H1 (cell line): ENCODE data around the gene CDKN2AIP. TPM values are rescaled to one million over a fixed set of nuclear protein-coding genes. Genes with fewer than 3 reads are reported as not detected.

Source experiments
- CTCF ChIA-PET: fragments of 300-600 bp; sonication (Branson Sonifier 250); formaldehyde crosslinking; loops from one replicate; lab custom pipeline; 2021; ENCODE audit not compliant: partially characterized antibody; lab: Charles Lee
- POLR2A ChIA-PET: fragments of 300-600 bp; sonication (Branson Sonifier 250); formaldehyde crosslinking; loops from one replicate; lab custom pipeline; 2021; ENCODE audit warnings: inconsistent platforms; ENCODE audit not compliant: partially characterized antibody; lab: Charles Lee
- DNase-seq, 2 experiments: peaks; one replicate each; pipeline versions ENCODE4 v3.0.0 to v3.0.0-alpha.2; 2010 to 2022; ENCODE audit warnings: low spot score in 2 of 2, low read depth in 1 of 2, mixed read lengths in 1 of 2
- FAIRE-seq: peaks from 2 replicates; lab custom pipeline; 2011; peaks lifted over from hg19 to GRCh38; lab: Jason Lieb, UNC
- H2AFZ ChIP-seq: 2 replicates; pipeline ENCODE4 v1.8.1; 2012; ENCODE audit warnings: low read length, inconsistent platforms
- H2AK5ac ChIP-seq: 2 replicates; pipeline ENCODE4 v1.6.1; 2013; ENCODE audit warnings: low read depth, low read length
- H2BK120ac ChIP-seq: replicated peaks from 2 replicates; pipeline ENCODE3; 2013; ENCODE audit warnings: low read depth, low read length, inconsistent platforms
- H2BK12ac ChIP-seq: 2 replicates; pipeline ENCODE4 v1.6.1; 2013; ENCODE audit warnings: low read depth, low read length
- H2BK15ac ChIP-seq: 2 replicates; pipeline ENCODE4 v1.6.1; 2013; ENCODE audit warnings: low read length
- H2BK20ac ChIP-seq: 2 replicates; pipeline ENCODE4 v1.6.1; 2013; ENCODE audit warnings: low read length
- H2BK5ac ChIP-seq: 2 replicates; pipeline ENCODE4 v1.6.1; 2013; ENCODE audit warnings: low read depth, low read length
- H3K14ac ChIP-seq: 2 replicates; pipeline ENCODE4 v1.6.1; 2013; ENCODE audit warnings: inconsistent platforms; ENCODE audit not compliant: insufficient read length
- H3K18ac ChIP-seq: 2 replicates; pipeline ENCODE4 v1.6.1; 2013; ENCODE audit warnings: low read length; ENCODE audit errors: extremely low read depth
- H3K23ac ChIP-seq: 2 replicates; pipeline ENCODE4 v1.6.1; 2013; ENCODE audit warnings: inconsistent platforms; ENCODE audit not compliant: insufficient read length
- H3K23me2 ChIP-seq: 2 replicates; pipeline ENCODE4 v1.6.1; 2013; ENCODE audit warnings: low read depth, low read length
- H3K27ac ChIP-seq: 2 replicates; pipeline ENCODE4 v1.6.1; 2011; ENCODE audit warnings: low read depth, low read length, inconsistent platforms
- H3K27me3 ChIP-seq, 4 experiments: replicated peaks in 1 of 4; 1 replicate in 1 of 4; 2 replicates in 3 of 4; pipeline versions ENCODE4 v1.6.1 to v1.8.1; 2011 to 2013; ENCODE audit warnings: low read length in 3 of 4, mild to moderate bottlenecking in 3 of 4, inconsistent platforms in 2 of 4, mixed read lengths in 2 of 4, moderate library complexity in 1 of 4; ENCODE audit not compliant: control insufficient read depth in 3 of 4, insufficient read depth in 3 of 4; ENCODE audit errors: extremely low read depth in 1 of 4
- H3K36me3 ChIP-seq, 4 experiments: 2 replicates each; pipeline versions ENCODE4 v1.6.1 to v1.8.1; 2011 to 2013; ENCODE audit warnings: mild to moderate bottlenecking in 4 of 4, low read length in 3 of 4, moderate library complexity in 2 of 4, control low read depth in 1 of 4, inconsistent platforms in 1 of 4; ENCODE audit not compliant: insufficient read depth in 4 of 4, control insufficient read depth in 2 of 4
- H3K4ac ChIP-seq: replicated peaks from 2 replicates; pipeline ENCODE3; 2013; ENCODE audit warnings: low read length, low read depth, mixed read lengths, inconsistent platforms; ENCODE audit not compliant: insufficient read length
- H3K4me1 ChIP-seq, 4 experiments: replicated peaks in 1 of 4; 1 replicate in 1 of 4; 2 replicates in 3 of 4; pipeline versions ENCODE4 v1.6.1 to v1.8.1; 2011 to 2013; ENCODE audit warnings: low read length in 3 of 4, inconsistent platforms in 2 of 4, mixed read lengths in 1 of 4; ENCODE audit not compliant: insufficient read depth in 4 of 4, control insufficient read depth in 3 of 4
- H3K4me2 ChIP-seq, 2 experiments: 2 replicates each; pipeline versions ENCODE4 v1.6.1 to v1.8.1; 2011 to 2013; ENCODE audit warnings: low read depth in 2 of 2, low read length in 2 of 2, control low read depth in 1 of 2, inconsistent platforms in 1 of 2, mild to moderate bottlenecking in 1 of 2; ENCODE audit not compliant: insufficient read depth in 1 of 2
- H3K4me3 ChIP-seq, 4 experiments: fragments of 200-600, 300-600 bp in 1 of 4; sonication (generic), shearing (Covaris generic), sonication (Bioruptor Twin) in 1 of 4; 2 replicates each; pipeline versions ENCODE4 v1.5.1 to v1.8.1; 2011 to 2016; ENCODE audit warnings: low read length in 4 of 4, low read depth in 3 of 4, control low read depth in 2 of 4, inconsistent platforms in 2 of 4, mild to moderate bottlenecking in 2 of 4, mixed read lengths in 1 of 4, moderate library complexity in 1 of 4; ENCODE audit not compliant: insufficient read depth in 2 of 4; ENCODE audit errors: extremely low read depth in 1 of 4
- H3K56ac ChIP-seq: replicated peaks from 2 replicates; pipeline ENCODE3; 2013; ENCODE audit warnings: low read depth, mild to moderate bottlenecking, mixed read lengths, low read length, inconsistent platforms; ENCODE audit not compliant: insufficient read length
- H3K79me1 ChIP-seq: 2 replicates; pipeline ENCODE4 v1.6.1; 2013; ENCODE audit warnings: low read depth, low read length, control low read depth
- H3K79me2 ChIP-seq, 2 experiments: 2 replicates each; pipeline versions ENCODE4 v1.6.1 to v1.8.1; 2012 to 2013; ENCODE audit warnings: low read length in 2 of 2, mild to moderate bottlenecking in 2 of 2, inconsistent platforms in 1 of 2; ENCODE audit not compliant: insufficient read depth in 2 of 2, control insufficient read depth in 1 of 2
- H3K9ac ChIP-seq, 4 experiments: replicated peaks in 1 of 4; 1 replicate in 1 of 4; 2 replicates in 3 of 4; pipeline versions ENCODE4 v1.6.1 to v1.8.1; 2011 to 2013; ENCODE audit warnings: low read depth in 3 of 4, low read length in 3 of 4, control low read depth in 2 of 4, mild to moderate bottlenecking in 2 of 4, moderate library complexity in 2 of 4, inconsistent platforms in 1 of 4; ENCODE audit errors: extremely low read depth in 1 of 4
- H3K9me3 ChIP-seq, 2 experiments: 2 replicates each; pipeline versions ENCODE4 v1.6.1 to v1.8.1; 2012 to 2013; ENCODE audit warnings: mild to moderate bottlenecking in 2 of 2, moderate library complexity in 2 of 2, control low read depth in 1 of 2, inconsistent platforms in 1 of 2, low read depth in 1 of 2, low read length in 1 of 2, mixed read lengths in 1 of 2; ENCODE audit not compliant: insufficient read depth in 2 of 2
- H4K20me1 ChIP-seq, 2 experiments: replicated peaks in 1 of 2; 2 replicates each; pipeline versions ENCODE3 to v1.8.1; 2011 to 2013; ENCODE audit warnings: inconsistent platforms in 2 of 2, low read length in 2 of 2, mild to moderate bottlenecking in 1 of 2; ENCODE audit not compliant: insufficient read depth in 2 of 2, control insufficient read depth in 1 of 2
- H4K5ac ChIP-seq: 2 replicates; pipeline ENCODE4 v1.6.1; 2013; ENCODE audit warnings: low read length, low read depth, mixed read lengths, inconsistent platforms; ENCODE audit not compliant: insufficient read length
- H4K8ac ChIP-seq: 2 replicates; pipeline ENCODE4 v1.8.0; 2013; ENCODE audit warnings: mild to moderate bottlenecking, moderate library complexity, low read length, inconsistent platforms; ENCODE audit not compliant: insufficient read depth; ENCODE audit errors: extremely low read depth
- H4K91ac ChIP-seq: replicated peaks from 2 replicates; pipeline ENCODE3; 2013; ENCODE audit warnings: low read length, mixed read lengths, inconsistent platforms; ENCODE audit not compliant: insufficient read length
- CHD1 ChIP-seq: IDR thresholded peaks from 2 replicates; pipeline ENCODE4 v1.6.1; 2012; ENCODE audit warnings: low read depth, low read length, improper control_type of control experiment
- EP300 ChIP-seq, 2 experiments: IDR thresholded peaks; 1 replicate in 1 of 2; 2 replicates in 1 of 2; pipeline ENCODE4 v1.6.1; 2011 to 2012; ENCODE audit warnings: low read depth in 2 of 2, low read length in 2 of 2, mild to moderate bottlenecking in 2 of 2, borderline replicate concordance in 1 of 2, inconsistent platforms in 1 of 2, moderate library complexity in 1 of 2
- KDM4A ChIP-seq: IDR thresholded peaks from one replicate; pipeline ENCODE4 v1.7.1; 2012; ENCODE audit warnings: low read depth, mild to moderate bottlenecking, moderate library complexity, low read length, inconsistent platforms; ENCODE audit not compliant: severe bottlenecking
- SP1 ChIP-seq: IDR thresholded peaks from 2 replicates; pipeline ENCODE4 v1.6.1; 2011; ENCODE audit warnings: low read depth, low read length
- WGBS, 2 experiments: shearing (Covaris generic) in 1 of 2; methylation state at CpG; one replicate each; pipeline versions ENCODE4 v1.1.6 to v1.1.7; 2013 to 2015; ENCODE audit warnings: low lambda C conversion rate in 2 of 2, mixed read lengths in 2 of 2, inconsistent platforms in 1 of 2, low coverage in 1 of 2, missing lambda C conversion rate in 1 of 2; ENCODE audit not compliant: insufficient replicate concordance in 2 of 2, insufficient coverage in 1 of 2, insufficient read length in 1 of 2; ENCODE audit errors: extremely low coverage in 1 of 2, missing lambda C conversion rate in 1 of 2; 5-methylcytosine and 5-hydroxymethylcytosine counted together
- polyA plus RNA-seq, 7 experiments: library from polyadenylated mRNA; depleted of rRNA in 3 of 7; stranded (reverse) in 5 of 7; unstranded in 2 of 7; fragments of >200 nt in 5 of 7; fragments of 200-250 nt in 2 of 7; gene quantifications; 1 replicate in 5 of 7; 2 replicates in 1 of 7; 4 replicates in 1 of 7; pipeline versions ENCODE4 v1.2.1 to v1.2.3, GENCODE V29; 2011 to 2013; ENCODE audit warnings: missing spikeins in 2 of 7, mixed read lengths in 2 of 7
- total RNA-seq: library from RNA; stranded (reverse); fragmentation: NEBNext Ultra II Directional; extraction: Animal tissue kit (Norgen Biotek cat#: 25700); gene quantifications from 2 replicates; pipeline ENCODE4 v1.2.1, GENCODE V29; 2021
- TF ChIP-seq, protein P1 (sequence below): IDR thresholded peaks from 2 replicates; pipeline ENCODE4 v1.6.1; 2011; ENCODE audit warnings: low read length, improper control_type of control experiment

The CDKN2AIP gene
- total and polyA plus RNA-seq, 2 of the 8 experiments (the other 6 are each of a cell fraction or from before 2014, with no cell fraction given): 6.0 to 14.0 TPM

DNA sequence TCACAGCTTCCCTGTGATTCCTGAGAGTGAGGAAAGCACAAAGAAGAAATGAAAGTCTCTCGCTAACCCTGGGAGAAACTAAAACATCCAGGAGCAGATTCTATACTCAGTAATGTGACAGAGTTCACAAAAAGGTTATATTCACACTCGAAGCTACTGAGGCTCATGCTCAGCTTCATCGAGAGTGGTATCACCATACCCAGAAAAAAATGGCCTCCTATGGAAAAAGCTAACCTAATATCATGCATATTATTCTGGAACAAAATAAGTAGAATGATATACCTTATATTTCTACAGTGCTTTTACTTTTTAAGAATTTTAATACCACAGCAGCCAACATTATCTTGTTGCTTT is 13.5 kb upstream of the CDKN2AIP start:
- no peaks in the 10 kb centered on the region for H4K20me1 ChIP-seq
- no peaks in the 10 kb centered on the region for H3K79me1 ChIP-seq
- peaks cover 0 to 3% of the 10 kb centered on the region in 2 experiments; a peak in 2 of 4 replicates for H3K9me3 ChIP-seq
- no peak overlapping the region for H3K4ac ChIP-seq
- no peak overlapping the region for H3K4me3 ChIP-seq
- no peaks in the 10 kb centered on the region for H3K79me2 ChIP-seq
- no peaks in the 10 kb centered on the region for H3K23me2 ChIP-seq
- CTCF ChIA-PET: interaction anchor here (0.5 to 2.4 kb wide), 6 partner anchors 9 to 830 kb away, joined by 3 to 8 read pairs (median 4); no protein-coding TSS in a partner anchor
- no peak overlapping the region for H3K18ac ChIP-seq
- DNase-seq (no peak), FAIRE-seq (no peak)
- 86% methylated on average over 3 of the region's 3 CpGs; no CpG with 5 or more reads in 1 of the 2 experiments for WGBS, 2 experiments
- no peak overlapping the region for H2AK5ac ChIP-seq
- POLR2A ChIA-PET: interaction anchor here (1.0 to 2.9 kb wide), 3 partner anchors 10 to 13 kb away, joined by 3 to 17 read pairs (median 3); partner anchors contain the start of gene CDKN2AIP
- peak overlapping the region; percentile 81; the same call in 1 of the 2 replicates for H2AFZ ChIP-seq
- no peak overlapping the region for H2BK12ac ChIP-seq
- no peak overlapping the region for H4K5ac ChIP-seq
- H3K27me3 ChIP-seq: no peaks in the 10 kb centered on the region
- H3K23ac ChIP-seq: no peak overlapping the region
- H2BK5ac ChIP-seq: no peak overlapping the region
- H2BK20ac ChIP-seq: no peak overlapping the region
- no peak overlapping the region for H3K9ac ChIP-seq
- H3K14ac ChIP-seq: no peak overlapping the region
- peak overlapping the region; percentile 63; the same call in 1 of the 2 replicates for H2BK15ac ChIP-seq
- H3K36me3 ChIP-seq: no peaks in the 10 kb centered on the region
- no peak overlapping the region for H4K8ac ChIP-seq
- H3K27ac ChIP-seq: peak overlapping the region; percentile 27; the same call in 1 of the 2 replicates
- H3K4me1 ChIP-seq: peaks cover 0 to 6% (median 0%) of the 10 kb centered on the region in 4 experiments; a peak in 2 of 7 replicates
- H3K56ac ChIP-seq: no peak overlapping the region
- no peak overlapping the region for H4K91ac ChIP-seq
- H3K4me2 ChIP-seq: peak overlapping the region; percentile 28 to 37; a peak in 2 of 4 replicates
- H2BK120ac ChIP-seq: no peak overlapping the region
- TF ChIP-seq SP1 (no peak), CHD1 (no peak), EP300 (IDR thresholded peaks at IDR 0.05; ENCODE audit: borderline replicate concordance in 1 of 2, low read depth in 2 of 2, low read length in 2 of 2) (no peak), KDM4A (no peak)
- TF ChIP-seq, protein P1, sequence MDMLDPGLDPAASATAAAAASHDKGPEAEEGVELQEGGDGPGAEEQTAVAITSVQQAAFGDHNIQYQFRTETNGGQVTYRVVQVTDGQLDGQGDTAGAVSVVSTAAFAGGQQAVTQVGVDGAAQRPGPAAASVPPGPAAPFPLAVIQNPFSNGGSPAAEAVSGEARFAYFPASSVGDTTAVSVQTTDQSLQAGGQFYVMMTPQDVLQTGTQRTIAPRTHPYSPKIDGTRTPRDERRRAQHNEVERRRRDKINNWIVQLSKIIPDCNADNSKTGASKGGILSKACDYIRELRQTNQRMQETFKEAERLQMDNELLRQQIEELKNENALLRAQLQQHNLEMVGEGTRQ: no peak
